HEK293 (cell line): ENCODE data around the gene SLC38A10.

Experiments used
- CTCF ChIA-PET: fragments of 350-600 bp; formaldehyde crosslinking; extraction: SDS; loops from one replicate; lab custom pipeline; 2021; ENCODE audit warnings: antibody characterized with exemption; lab: Yijun Ruan, JAX
- POLR2A ChIA-PET: fragments of 300-600 bp; formaldehyde crosslinking; extraction: SDS; loops from one replicate; lab custom pipeline; 2020; ENCODE audit warnings: antibody characterized with exemption, inconsistent platforms; lab: Yijun Ruan, JAX
- H3K27ac ChIP-seq: fragments of 200-500 bp; sonication (Bioruptor generic); 2 replicates; pipeline ENCODE4 v1.5.1; 2014; ENCODE audit warnings: low read depth, low read length, control low read depth, inconsistent platforms; ENCODE audit errors: extremely low read depth
- H3K36me3 ChIP-seq, 2 experiments: fragments of 200-500 bp in 1 of 2; sonication (Bioruptor generic) in 1 of 2; 1 replicate in 1 of 2; 2 replicates in 1 of 2; pipeline ENCODE4 v1.5.1; 2014 to 2017; ENCODE audit warnings: inconsistent platforms in 2 of 2, low read length in 2 of 2; ENCODE audit not compliant: control insufficient read depth in 2 of 2, insufficient read depth in 1 of 2
- H3K4me1 ChIP-seq: fragments of 200-500 bp; sonication (Bioruptor generic); 2 replicates; pipeline ENCODE4 v1.5.1; 2014; ENCODE audit warnings: mild to moderate bottlenecking, low read length, inconsistent platforms; ENCODE audit not compliant: control insufficient read depth, insufficient read depth
- H3K4me3 ChIP-seq: 2 replicates; pipeline ENCODE4 v1.5.1; 2011; ENCODE audit warnings: low read depth, mild to moderate bottlenecking, control low read depth, low read length, moderate library complexity
- H3K9me3 ChIP-seq: fragments of 200-500 bp; sonication (Bioruptor generic); 2 replicates; pipeline ENCODE4 v1.5.1; 2014; ENCODE audit warnings: low read depth, low read length, inconsistent platforms; ENCODE audit not compliant: control insufficient read depth, insufficient read depth
- EGR2 ChIP-seq: fragments of 450-650 bp; formaldehyde crosslinking; IDR thresholded peaks from 2 replicates; pipeline ENCODE4 v1.5.1; 2016; ENCODE audit warnings: low read depth, missing biosample characterization, missing genetic modification characterization
- KLF16 ChIP-seq: fragments of 450-650 bp; formaldehyde crosslinking; IDR thresholded peaks from 2 replicates; pipeline ENCODE4 v1.5.1; 2017; ENCODE audit warnings: missing biosample characterization, missing genetic modification characterization
- SP7 ChIP-seq: fragments of 450-650 bp; formaldehyde crosslinking; IDR thresholded peaks from 2 replicates; pipeline ENCODE4 v1.5.1; 2016; ENCODE audit warnings: missing biosample characterization, missing genetic modification characterization
- WT1 ChIP-seq: fragments of 450-650 bp; formaldehyde crosslinking; IDR thresholded peaks from 2 replicates; pipeline ENCODE4 v1.5.1; 2016; ENCODE audit warnings: missing biosample characterization, missing genetic modification characterization
- YY1 ChIP-seq: fragments of 450-650 bp; formaldehyde crosslinking; IDR thresholded peaks from 2 replicates; pipeline ENCODE4 v1.5.1; 2018; ENCODE audit warnings: missing biosample characterization, missing genetic modification characterization
- ZBTB8A ChIP-seq: fragments of 450-650 bp; formaldehyde crosslinking; IDR thresholded peaks from 2 replicates; pipeline ENCODE4 v1.5.1; 2016; ENCODE audit warnings: missing biosample characterization, missing genetic modification characterization
- ZFP37 ChIP-seq: fragments of 450-650 bp; formaldehyde crosslinking; IDR thresholded peaks from 2 replicates; pipeline ENCODE4 v1.5.1; 2016; ENCODE audit warnings: missing biosample characterization, missing genetic modification characterization
- ZFP41 ChIP-seq: fragments of 450-650 bp; formaldehyde crosslinking; IDR thresholded peaks from 2 replicates; pipeline ENCODE4 v1.5.1; 2016; ENCODE audit warnings: missing biosample characterization, missing genetic modification characterization, borderline replicate concordance
- ZFP69B ChIP-seq: fragments of 450-650 bp; formaldehyde crosslinking; IDR thresholded peaks from 2 replicates; pipeline ENCODE4 v1.5.1; 2016; ENCODE audit warnings: missing biosample characterization, missing genetic modification characterization
- ZNF155 ChIP-seq: fragments of 450-650 bp; formaldehyde crosslinking; IDR thresholded peaks from 2 replicates; pipeline ENCODE4 v1.5.1; 2016; ENCODE audit warnings: missing biosample characterization, missing genetic modification characterization
- ZNF423 ChIP-seq: fragments of 450-650 bp; formaldehyde crosslinking; IDR thresholded peaks from 2 replicates; pipeline ENCODE4 v1.5.1; 2016; ENCODE audit warnings: missing biosample characterization, missing genetic modification characterization
- ZNF426 ChIP-seq: fragments of 450-650 bp; formaldehyde crosslinking; IDR thresholded peaks from 2 replicates; pipeline ENCODE4 v1.5.1; 2017; ENCODE audit warnings: missing biosample characterization, missing genetic modification characterization, mild to moderate bottlenecking, inconsistent platforms, moderate library complexity
- ZNF561 ChIP-seq: fragments of 450-650 bp; IDR thresholded peaks from 2 replicates; pipeline ENCODE4 v1.5.1; 2018; ENCODE audit warnings: missing biosample characterization, missing genetic modification characterization, borderline replicate concordance
- ZNF654 ChIP-seq: fragments of 450-650 bp; formaldehyde crosslinking; IDR thresholded peaks from 2 replicates; pipeline ENCODE4 v1.5.1; 2016; ENCODE audit warnings: low read depth, missing biosample characterization, missing genetic modification characterization
- ZNF658 ChIP-seq: fragments of 450-650 bp; formaldehyde crosslinking; IDR thresholded peaks from 2 replicates; pipeline ENCODE4; 2016; ENCODE audit warnings: missing biosample characterization, missing genetic modification characterization
- ZNF670 ChIP-seq: fragments of 450-650 bp; formaldehyde crosslinking; IDR thresholded peaks from 2 replicates; pipeline ENCODE4 v1.5.1; 2016; ENCODE audit warnings: missing biosample characterization, missing genetic modification characterization, low read depth
- ZNF707 ChIP-seq: fragments of 450-650 bp; formaldehyde crosslinking; IDR thresholded peaks from 2 replicates; pipeline ENCODE4 v1.5.1; 2016; ENCODE audit warnings: missing biosample characterization, missing genetic modification characterization
- ZNF837 ChIP-seq: fragments of 450-650 bp; formaldehyde crosslinking; IDR thresholded peaks from 2 replicates; pipeline ENCODE4 v1.5.1; 2016; ENCODE audit warnings: missing biosample characterization, missing genetic modification characterization
- TF ChIP-seq, protein P1 (sequence below): fragments of 450-650 bp; formaldehyde crosslinking; conservative IDR thresholded peaks from 2 replicates; pipeline ENCODE4 v1.5.1; 2016; ENCODE audit warnings: low read depth, missing biosample characterization, missing genetic modification characterization
- TF ChIP-seq, protein P2 (sequence below): fragments of 450-650 bp; formaldehyde crosslinking; IDR thresholded peaks from 2 replicates; pipeline ENCODE4 v1.5.1; 2017; ENCODE audit warnings: missing biosample characterization, missing genetic modification characterization
- TF ChIP-seq, protein P3 (sequence below): fragments of 450-650 bp; formaldehyde crosslinking; IDR thresholded peaks from 2 replicates; pipeline ENCODE4 v1.5.1; 2016; ENCODE audit warnings: missing biosample characterization, missing genetic modification characterization
- TF ChIP-seq, protein P4 (sequence below): fragments of 450-650 bp; formaldehyde crosslinking; IDR thresholded peaks from 2 replicates; pipeline ENCODE4 v1.5.1; 2016; ENCODE audit warnings: missing biosample characterization, missing genetic modification characterization

SLC38A10 gene

DNA sequence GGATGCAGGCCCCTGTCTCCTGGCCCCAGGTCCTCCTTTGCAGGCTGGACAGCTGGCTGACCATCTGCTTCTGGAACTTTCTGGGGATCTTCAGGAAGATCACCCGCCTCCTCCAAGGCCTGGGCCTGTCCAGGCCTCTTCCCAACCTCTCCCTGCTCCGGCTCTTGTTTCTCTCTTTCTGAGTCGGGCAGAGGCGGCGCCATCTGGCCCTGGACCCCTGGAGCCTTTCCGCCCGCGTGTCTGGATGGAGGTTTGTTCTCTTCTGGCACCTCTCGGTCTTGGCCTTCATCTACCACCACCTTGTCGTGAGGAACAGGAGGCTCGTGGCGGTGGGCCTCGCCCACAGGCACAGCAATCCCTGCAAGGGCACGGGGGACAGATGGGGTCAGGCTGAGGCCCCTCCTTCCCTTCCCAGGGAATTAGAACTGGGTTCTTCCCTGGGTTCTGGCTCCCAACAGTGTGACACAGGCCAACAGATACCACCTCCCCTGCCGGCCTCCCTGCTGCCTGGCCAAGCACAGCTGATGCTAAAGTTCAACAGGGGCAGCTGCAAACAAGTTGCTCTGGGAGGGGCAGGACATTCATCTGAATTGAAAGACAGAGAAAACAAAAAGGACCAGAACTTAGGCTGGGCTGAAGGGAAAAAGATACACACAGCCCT is 42.7 kb downstream of the SLC38A10 start (continued):
- TF ChIP-seq, protein P1, sequence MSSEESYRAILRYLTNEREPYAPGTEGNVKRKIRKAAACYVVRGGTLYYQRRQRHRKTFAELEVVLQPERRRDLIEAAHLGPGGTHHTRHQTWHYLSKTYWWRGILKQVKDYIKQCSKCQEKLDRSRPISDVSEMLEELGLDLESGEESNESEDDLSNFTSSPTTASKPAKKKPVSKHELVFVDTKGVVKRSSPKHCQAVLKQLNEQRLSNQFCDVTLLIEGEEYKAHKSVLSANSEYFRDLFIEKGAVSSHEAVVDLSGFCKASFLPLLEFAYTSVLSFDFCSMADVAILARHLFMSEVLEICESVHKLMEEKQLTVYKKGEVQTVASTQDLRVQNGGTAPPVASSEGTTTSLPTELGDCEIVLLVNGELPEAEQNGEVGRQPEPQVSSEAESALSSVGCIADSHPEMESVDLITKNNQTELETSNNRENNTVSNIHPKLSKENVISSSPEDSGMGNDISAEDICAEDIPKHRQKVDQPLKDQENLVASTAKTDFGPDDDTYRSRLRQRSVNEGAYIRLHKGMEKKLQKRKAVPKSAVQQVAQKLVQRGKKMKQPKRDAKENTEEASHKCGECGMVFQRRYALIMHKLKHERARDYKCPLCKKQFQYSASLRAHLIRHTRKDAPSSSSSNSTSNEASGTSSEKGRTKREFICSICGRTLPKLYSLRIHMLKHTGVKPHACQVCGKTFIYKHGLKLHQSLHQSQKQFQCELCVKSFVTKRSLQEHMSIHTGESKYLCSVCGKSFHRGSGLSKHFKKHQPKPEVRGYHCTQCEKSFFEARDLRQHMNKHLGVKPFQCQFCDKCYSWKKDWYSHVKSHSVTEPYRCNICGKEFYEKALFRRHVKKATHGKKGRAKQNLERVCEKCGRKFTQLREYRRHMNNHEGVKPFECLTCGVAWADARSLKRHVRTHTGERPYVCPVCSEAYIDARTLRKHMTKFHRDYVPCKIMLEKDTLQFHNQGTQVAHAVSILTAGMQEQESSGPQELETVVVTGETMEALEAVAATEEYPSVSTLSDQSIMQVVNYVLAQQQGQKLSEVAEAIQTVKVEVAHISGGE (tag by site-specific recombination), result no peak
- TF ChIP-seq KLF16 (tag by site-specific recombination) (no peak), SP7 (tag by site-specific recombination) (no peak), ZNF837 (tag by site-specific recombination) (no peak), ZFP37 (tag by site-specific recombination) (no peak), ZFP41 (tag by site-specific recombination) (no peak), ZNF155 (tag by site-specific recombination) (no peak)

DNA sequence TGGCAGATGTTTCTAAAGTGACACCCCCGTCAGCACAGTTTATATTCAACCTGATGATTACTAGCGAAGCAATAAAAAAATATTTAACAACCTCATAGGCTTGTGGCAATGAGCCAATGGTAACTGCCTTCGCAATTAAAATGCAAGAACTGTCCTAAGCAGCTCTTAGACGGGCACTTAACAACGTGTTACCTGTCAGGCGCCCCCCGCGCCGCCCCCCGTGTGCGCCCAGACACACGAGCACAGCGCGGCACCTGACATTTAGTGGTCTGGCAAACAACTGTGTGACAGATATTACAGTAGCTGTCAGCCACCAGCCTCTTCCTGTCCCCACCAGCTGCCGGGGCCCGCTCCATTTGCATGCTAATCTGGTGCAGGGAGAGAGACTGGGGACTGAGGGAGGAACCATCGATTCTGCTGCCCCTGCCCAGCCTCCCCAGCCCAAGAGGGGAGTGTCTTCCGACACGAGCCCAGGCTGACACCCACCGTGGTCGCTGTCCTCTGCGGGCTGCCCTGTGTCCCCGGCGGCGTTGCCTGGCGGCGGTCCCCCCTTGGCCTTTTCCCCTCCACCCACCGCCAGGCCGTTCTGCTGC is 43.3 kb downstream of the SLC38A10 start:
- Histone ChIP-seq H3K9me3 (no peaks in the 10 kb centered on the region), H3K4me3 (no peak overlapping the region), H3K27ac (no peak overlapping the region), H3K36me3 (peaks cover 0 to 47% of the 10 kb centered on the region in 2 experiments; a peak in 2 of 3 replicates), H3K4me1 (peaks cover 4% of the 10 kb centered on the region; the same call in 1 of the 2 replicates)
- CTCF ChIA-PET, result interaction anchor here (0.8 to 2.6 kb wide), 4 partner anchors 34 to 349 kb away, joined by 3 to 10 read pairs (median 6); no protein-coding TSS in a partner anchor
- POLR2A ChIA-PET, result interaction anchor here (0.5 to 1.4 kb wide), 2 partner anchors 8 to 255 kb away, joined by 3 to 4 read pairs; no protein-coding TSS in a partner anchor
- TF ChIP-seq ZBTB8A (tag by site-specific recombination) (peak; percentile 63), ZNF658 (tag by site-specific recombination) (no peak), ZNF654 (tag by site-specific recombination) (no peak), EGR2 (tag by site-specific recombination) (no peak), ZNF426 (tag by site-specific recombination) (no peak), ZNF670 (tag by site-specific recombination) (no peak), ZNF707 (tag by site-specific recombination) (no peak), ZNF423 (no peak), YY1 (tag by site-specific recombination) (no peak), KLF16 (tag by site-specific recombination) (no peak), WT1 (0 out of 2 replicates have a peak, but pooled peaks have one; percentile 1), ZNF561 (no peak), ZFP69B (tag by site-specific recombination) (peak; percentile 88)
- TF ChIP-seq, protein P2, sequence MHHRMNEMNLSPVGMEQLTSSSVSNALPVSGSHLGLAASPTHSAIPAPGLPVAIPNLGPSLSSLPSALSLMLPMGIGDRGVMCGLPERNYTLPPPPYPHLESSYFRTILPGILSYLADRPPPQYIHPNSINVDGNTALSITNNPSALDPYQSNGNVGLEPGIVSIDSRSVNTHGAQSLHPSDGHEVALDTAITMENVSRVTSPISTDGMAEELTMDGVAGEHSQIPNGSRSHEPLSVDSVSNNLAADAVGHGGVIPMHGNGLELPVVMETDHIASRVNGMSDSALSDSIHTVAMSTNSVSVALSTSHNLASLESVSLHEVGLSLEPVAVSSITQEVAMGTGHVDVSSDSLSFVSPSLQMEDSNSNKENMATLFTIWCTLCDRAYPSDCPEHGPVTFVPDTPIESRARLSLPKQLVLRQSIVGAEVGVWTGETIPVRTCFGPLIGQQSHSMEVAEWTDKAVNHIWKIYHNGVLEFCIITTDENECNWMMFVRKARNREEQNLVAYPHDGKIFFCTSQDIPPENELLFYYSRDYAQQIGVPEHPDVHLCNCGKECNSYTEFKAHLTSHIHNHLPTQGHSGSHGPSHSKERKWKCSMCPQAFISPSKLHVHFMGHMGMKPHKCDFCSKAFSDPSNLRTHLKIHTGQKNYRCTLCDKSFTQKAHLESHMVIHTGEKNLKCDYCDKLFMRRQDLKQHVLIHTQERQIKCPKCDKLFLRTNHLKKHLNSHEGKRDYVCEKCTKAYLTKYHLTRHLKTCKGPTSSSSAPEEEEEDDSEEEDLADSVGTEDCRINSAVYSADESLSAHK (tag by site-specific recombination), result no peak
- TF ChIP-seq, protein P3, sequence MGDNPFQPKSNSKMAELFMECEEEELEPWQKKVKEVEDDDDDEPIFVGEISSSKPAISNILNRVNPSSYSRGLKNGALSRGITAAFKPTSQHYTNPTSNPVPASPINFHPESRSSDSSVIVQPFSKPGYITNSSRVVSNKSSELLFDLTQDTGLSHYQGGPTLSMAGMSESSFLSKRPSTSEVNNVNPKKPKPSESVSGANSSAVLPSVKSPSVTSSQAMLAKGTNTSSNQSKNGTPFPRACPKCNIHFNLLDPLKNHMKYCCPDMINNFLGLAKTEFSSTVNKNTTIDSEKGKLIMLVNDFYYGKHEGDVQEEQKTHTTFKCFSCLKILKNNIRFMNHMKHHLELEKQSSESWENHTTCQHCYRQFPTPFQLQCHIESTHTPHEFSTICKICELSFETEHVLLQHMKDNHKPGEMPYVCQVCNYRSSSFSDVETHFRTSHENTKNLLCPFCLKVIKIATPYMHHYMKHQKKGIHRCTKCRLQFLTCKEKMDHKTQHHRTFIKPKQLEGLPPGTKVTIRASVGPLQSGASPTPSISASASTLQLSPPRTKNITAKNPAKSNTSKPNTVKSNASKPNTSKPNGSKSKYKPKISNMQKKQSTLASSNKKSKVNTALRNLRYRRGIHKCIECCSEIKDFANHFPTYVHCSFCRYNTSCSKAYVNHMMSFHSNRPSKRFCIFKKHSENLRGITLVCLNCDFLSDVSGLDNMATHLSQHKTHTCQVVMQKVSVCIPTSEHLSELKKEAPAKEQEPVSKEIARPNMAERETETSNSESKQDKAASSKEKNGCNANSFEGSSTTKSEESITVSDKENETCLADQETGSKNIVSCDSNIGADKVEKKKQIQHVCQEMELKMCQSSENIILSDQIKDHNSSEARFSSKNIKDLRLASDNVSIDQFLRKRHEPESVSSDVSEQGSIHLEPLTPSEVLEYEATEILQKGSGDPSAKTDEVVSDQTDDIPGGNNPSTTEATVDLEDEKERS (tag by site-specific recombination), result no peak
- TF ChIP-seq, protein P4, sequence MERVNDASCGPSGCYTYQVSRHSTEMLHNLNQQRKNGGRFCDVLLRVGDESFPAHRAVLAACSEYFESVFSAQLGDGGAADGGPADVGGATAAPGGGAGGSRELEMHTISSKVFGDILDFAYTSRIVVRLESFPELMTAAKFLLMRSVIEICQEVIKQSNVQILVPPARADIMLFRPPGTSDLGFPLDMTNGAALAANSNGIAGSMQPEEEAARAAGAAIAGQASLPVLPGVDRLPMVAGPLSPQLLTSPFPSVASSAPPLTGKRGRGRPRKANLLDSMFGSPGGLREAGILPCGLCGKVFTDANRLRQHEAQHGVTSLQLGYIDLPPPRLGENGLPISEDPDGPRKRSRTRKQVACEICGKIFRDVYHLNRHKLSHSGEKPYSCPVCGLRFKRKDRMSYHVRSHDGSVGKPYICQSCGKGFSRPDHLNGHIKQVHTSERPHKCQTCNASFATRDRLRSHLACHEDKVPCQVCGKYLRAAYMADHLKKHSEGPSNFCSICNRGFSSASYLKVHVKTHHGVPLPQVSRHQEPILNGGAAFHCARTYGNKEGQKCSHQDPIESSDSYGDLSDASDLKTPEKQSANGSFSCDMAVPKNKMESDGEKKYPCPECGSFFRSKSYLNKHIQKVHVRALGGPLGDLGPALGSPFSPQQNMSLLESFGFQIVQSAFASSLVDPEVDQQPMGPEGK (tag by site-specific recombination), result peak; percentile 47
